ENCODE results near the gene NDUFA5.

Gene NDUFA5

GRCh38 chr7:123602648-123603047 is 45.0 kb upstream of the NDUFA5 start (continued):
- TF ChIP-seq BCL11A (tag by site-specific recombination; IDR thresholded peaks at IDR 0.05; ENCODE audit: low read depth) (no peak), ZNF623 (tag by site-specific recombination; IDR thresholded peaks at IDR 0.05) (no peak)

GRCh38 chr7:123601530-123601929 is 43.9 kb upstream of the NDUFA5 start, which contains the start of gene ASB15:
TSS of gene ASB15 (plus strand) at chr7:123601821. CDS start at chr7:123614503, 12,682 bp downstream.
- TF ChIP-seq ZNF37A (tag by site-specific recombination; IDR thresholded peaks at IDR 0.05), result no peak
- TF ChIP-seq ZNF148 (tag by site-specific recombination; IDR thresholded peaks at IDR 0.05; ENCODE audit: borderline replicate concordance), result no peak
- TF ChIP-seq ZNF596 (tag by site-specific recombination; IDR thresholded peaks at IDR 0.05), result no peak
- TF ChIP-seq SCRT2 (tag by site-specific recombination; IDR thresholded peaks at IDR 0.05), result no peak
- no peak for TF ChIP-seq ZNF423 (tag by site-specific recombination; IDR thresholded peaks at IDR 0.05)
- no peak for TF ChIP-seq ZNF513 (tag by site-specific recombination; IDR thresholded peaks at IDR 0.05)
- CTCF ChIA-PET, result interaction anchor here (1.3 kb wide), 1 partner anchor 20 kb away, joined by 4 read pairs; no protein-coding TSS in a partner anchor
- POLR2A ChIA-PET, result no interaction called here

GRCh38 chr7:123600876-123601275 is 43.3 kb upstream of the NDUFA5 start:
- Histone ChIP-seq H3K4me3 (ENCODE audit: low read depth, low read length) (no peak overlapping the region), H3K4me1 (ENCODE audit: control insufficient read depth, insufficient read depth, low read length) (no peaks in the 10 kb centered on the region), H3K36me3 (ENCODE audit: control insufficient read depth in 2 of 2, insufficient read depth in 1 of 2, low read length in 2 of 2) (no peaks in the 10 kb centered on the region), H3K9me3 (ENCODE audit: control insufficient read depth, insufficient read depth, low read depth, low read length) (no peaks in the 10 kb centered on the region), H3K27ac (ENCODE audit: extremely low read depth, low read depth, low read length) (no peak overlapping the region)
- ChIA-PET POLR2A (no interaction called here), CTCF (interaction anchor here (1.3 kb wide), 1 partner anchor 20 kb away, joined by 4 read pairs; no protein-coding TSS in a partner anchor)
- no peak for TF ChIP-seq ZBTB6 (tag by site-specific recombination; IDR thresholded peaks at IDR 0.05)
- TF ChIP-seq ZNF335 (tag by site-specific recombination; conservative IDR thresholded peaks at IDR 0.05), result no peak
- no peak for TF ChIP-seq ZNF354C (tag by site-specific recombination; IDR thresholded peaks at IDR 0.05; ENCODE audit: borderline replicate concordance, low read depth)
- no peak for TF ChIP-seq ZBTB7A (tag by site-specific recombination; IDR thresholded peaks at IDR 0.05; ENCODE audit: low read depth)
- no peak for TF ChIP-seq ZNF558 (tag by site-specific recombination; IDR thresholded peaks at IDR 0.05)
- no peak for TF ChIP-seq ZNF302 (tag by site-specific recombination; IDR thresholded peaks at IDR 0.05; ENCODE audit: low read depth)
- TF ChIP-seq ZNF449 (tag by site-specific recombination; IDR thresholded peaks at IDR 0.05), result no peak
- no peak for TF ChIP-seq PATZ1 (tag by site-specific recombination; IDR thresholded peaks at IDR 0.05)
- no peak for TF ChIP-seq KLF1 (tag by site-specific recombination; IDR thresholded peaks at IDR 0.05)
- TF ChIP-seq ZNF416 (tag by site-specific recombination; IDR thresholded peaks at IDR 0.05), result no peak
- TF ChIP-seq SCRT1 (tag by site-specific recombination; IDR thresholded peaks at IDR 0.05; ENCODE audit: borderline replicate concordance), result no peak
- no peak for TF ChIP-seq ZSCAN4 (tag by site-specific recombination; IDR thresholded peaks at IDR 0.05)
- no peak for TF ChIP-seq ZNF645 (tag by site-specific recombination; IDR thresholded peaks at IDR 0.05)
- no peak for TF ChIP-seq ZNF768 (tag by site-specific recombination; IDR thresholded peaks at IDR 0.05)
- TF ChIP-seq ZNF626 (tag by site-specific recombination; IDR thresholded peaks at IDR 0.05), result no peak

More at GRCh38 chr7:123601530-123601929, 43.9 kb upstream of the NDUFA5 start, which contains the start of gene ASB15:
- H3K27ac ChIP-seq (ENCODE audit: extremely low read depth, low read depth, low read length), result no peak within 1 kb of the TSS
- H3K36me3 ChIP-seq (ENCODE audit: control insufficient read depth in 2 of 2, insufficient read depth in 1 of 2, low read length in 2 of 2), result no peaks in the 10 kb centered on the region
- H3K9me3 ChIP-seq (ENCODE audit: control insufficient read depth, insufficient read depth, low read depth, low read length), result no peaks in the 10 kb centered on the region
- no peak within 1 kb of the TSS for H3K4me3 ChIP-seq (ENCODE audit: low read depth, low read length)
- no peaks in the 10 kb centered on the region for H3K4me1 ChIP-seq (ENCODE audit: control insufficient read depth, insufficient read depth, low read length)

All from HEK293 (cell line).